Adrenal gland (tissue), 5 donors: Measurements from ENCODE around the gene CUX1.

Experiments used
- CTCF ChIP-seq, 6 experiments: fragments of 450-650 bp in 4 of 6; fragments of 200-600 bp in 2 of 6; sonication (generic) in 1 of 6; IDR thresholded peaks; 1 replicate in 5 of 6; 2 replicates in 1 of 6; pipeline versions ENCODE4 v1.5.1 to v1.8.0; 2016 to 2021; ENCODE audit warnings: antibody characterized with exemption in 6 of 6, mild to moderate bottlenecking in 2 of 6, moderate library complexity in 1 of 6
- POLR2A ChIP-seq, 2 donors: fragments of 450-650 bp; IDR thresholded peaks; one replicate each; pipeline ENCODE4 v1.6.1; 2017; ENCODE audit warnings: antibody characterized with exemption in 2 of 2, mild to moderate bottlenecking in 2 of 2, moderate library complexity in 1 of 2
- donor health status: DM: no; HTN: no; CAD: no.

DNA sequence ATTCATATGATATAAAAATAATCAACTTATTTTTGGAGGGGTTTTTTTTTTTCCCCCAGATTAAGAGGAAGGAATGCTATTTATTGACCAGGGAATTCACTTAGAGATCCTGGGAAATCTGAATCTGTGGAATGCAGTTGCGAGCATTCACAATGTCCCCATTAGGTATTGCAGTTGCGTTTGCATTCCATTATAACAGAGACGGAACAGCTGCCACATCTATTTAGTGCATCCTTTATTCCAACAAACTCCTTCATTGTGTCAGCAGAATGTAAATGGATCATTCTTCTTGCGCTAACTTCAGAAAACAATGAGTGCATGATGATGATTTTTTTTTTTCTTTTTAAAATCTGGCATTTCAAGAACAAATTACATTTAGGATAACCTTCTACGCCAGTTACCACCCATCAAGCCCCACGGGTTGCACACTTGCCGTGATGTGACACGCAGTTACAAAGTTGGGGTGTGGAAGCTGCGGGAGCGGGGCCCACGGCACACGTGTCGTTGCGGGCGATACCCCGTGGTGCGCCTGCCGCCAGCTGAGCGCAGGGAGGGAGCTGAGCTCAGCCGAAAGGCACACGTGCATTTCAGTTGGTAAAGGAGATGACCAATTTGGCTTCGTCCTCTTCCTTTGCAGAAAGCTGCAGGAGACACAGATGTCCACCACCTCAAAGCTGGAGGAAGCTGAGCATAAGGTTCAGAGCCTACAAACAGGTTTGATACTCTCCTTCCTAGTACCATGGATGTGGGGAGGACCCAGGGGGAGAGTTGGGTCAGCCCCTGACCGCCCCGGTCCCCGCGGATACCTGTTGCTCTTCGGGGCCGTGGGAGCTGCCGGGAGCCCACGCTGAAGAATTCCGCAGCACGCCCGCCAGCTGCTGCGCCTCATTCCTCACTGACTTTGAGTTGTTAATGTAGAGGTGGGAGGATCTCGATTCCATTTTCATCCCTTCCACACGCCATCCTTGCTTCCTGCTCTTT, 293.9 kb downstream of the CUX1 start:
- TF ChIP-seq CTCF (IDR thresholded peaks at IDR 0.05) (no peak), POLR2A (IDR thresholded peaks at IDR 0.05) (no peak)
